Activated T-helper 2 cell treated with anti-CD3 and anti-CD28 coated beads, Interferon-gamma antibody, Interleukin-2, Interleukin-4, amounts not matched to agents 10 μg/mL and 5 μg/mL and 100 μg/mL, durations not matched to agents 14 hours and 24 hours and 36 hours (primary cell): ENCODE measurements around the gene TMEM89. TPM values are rescaled to one million over a fixed set of nuclear protein-coding genes. Genes with fewer than 3 reads are reported as not detected.

Experiments
- DNase-seq: peaks from one replicate; pipeline ENCODE4 v3.0.0; 2021; ENCODE audit warnings: low spot score
- H3K27ac Mint-ChIP-seq: one replicate; pipeline ENCODE4 v1.8.0; 2021; ENCODE audit warnings: mixed read lengths
- H3K27me3 Mint-ChIP-seq: one replicate; pipeline ENCODE4 v1.8.0; 2021; ENCODE audit warnings: low read depth, mixed read lengths
- H3K36me3 Mint-ChIP-seq: one replicate; pipeline ENCODE4 v1.8.0; 2021; ENCODE audit warnings: low read depth, mixed read lengths
- H3K4me1 Mint-ChIP-seq: one replicate; pipeline ENCODE4 v1.8.0; 2021; ENCODE audit warnings: low read depth, mixed read lengths
- H3K4me3 Mint-ChIP-seq: one replicate; pipeline ENCODE4 v1.8.0; 2021; ENCODE audit warnings: low read depth, mild to moderate bottlenecking, moderate library complexity, mixed read lengths
- H3K9me3 Mint-ChIP-seq: one replicate; pipeline ENCODE4 v1.8.0; 2021; ENCODE audit warnings: mixed read lengths
- intact Hi-C: fragments of 100-400 bp; cut with micrococcal nuclease; formaldehyde crosslinking; loops from one replicate; pipeline ENCODE4 v1.15.1; 2023
- total RNA-seq: library from RNA; stranded (reverse); gene quantifications from 2 replicates; pipeline ENCODE4 v1.2.3, GENCODE V29; 2022

The TMEM89 gene
- total RNA-seq, 1 donor from 2014 or later: 0.87 TPM

DNA sequence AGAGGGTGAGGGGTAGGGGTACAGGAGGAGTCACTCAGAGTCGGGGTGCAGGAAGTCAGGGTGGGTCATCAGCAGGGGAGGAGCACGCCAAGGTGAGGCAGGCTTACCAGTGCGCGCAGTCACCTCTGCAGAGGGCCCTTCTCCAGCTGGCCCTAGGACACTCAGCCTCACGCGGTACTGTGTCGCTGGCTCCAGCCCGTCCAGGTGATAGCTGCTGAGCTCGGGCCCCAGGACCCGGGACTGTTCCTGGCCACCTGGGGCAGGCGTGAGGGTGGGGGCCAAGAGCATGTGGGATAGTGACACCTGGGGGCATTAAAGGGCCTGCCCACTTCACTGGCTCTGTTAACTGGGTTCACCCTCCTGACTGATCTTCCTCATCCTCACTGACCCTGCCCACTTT lies 33.9 kb downstream of the TMEM89 start:
- no peaks in the 10 kb centered on the region for H3K36me3 Mint-ChIP-seq
- intact Hi-C loops: no loop called here
- no peak overlapping the region for H3K27ac Mint-ChIP-seq
- peaks cover 16% of the 10 kb centered on the region for H3K27me3 Mint-ChIP-seq
- no peak for DNase-seq
- H3K9me3 Mint-ChIP-seq: no peaks in the 10 kb centered on the region
- no peaks in the 10 kb centered on the region for H3K4me1 Mint-ChIP-seq
- no peak overlapping the region for H3K4me3 Mint-ChIP-seq

DNA sequence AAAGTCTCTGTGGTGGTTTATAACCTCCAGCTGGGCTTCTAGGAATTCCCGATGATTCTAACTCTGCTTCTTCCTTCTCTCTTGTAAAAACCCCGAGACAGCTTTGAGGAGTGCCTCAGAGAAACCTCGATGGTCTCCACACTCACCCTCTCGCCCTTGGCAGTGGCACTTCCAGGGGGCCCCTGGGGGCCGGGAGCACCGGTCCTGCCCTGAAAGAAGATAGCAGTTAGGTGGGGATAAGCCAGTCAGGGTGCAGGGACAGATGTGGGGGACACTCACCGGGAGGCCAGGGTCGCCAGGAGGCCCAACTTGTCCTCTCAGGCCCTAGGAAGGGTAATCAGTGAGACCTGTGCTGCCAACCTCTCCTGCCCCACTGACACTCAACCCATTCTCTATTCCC lies 36.2 kb downstream of the TMEM89 start:
- Mint-ChIP-seq H3K4me1 (no peaks in the 10 kb centered on the region), H3K27me3 (peaks cover 14% of the 10 kb centered on the region), H3K9me3 (no peaks in the 10 kb centered on the region), H3K27ac (no peak overlapping the region), H3K36me3 (no peaks in the 10 kb centered on the region), H3K4me3 (no peak overlapping the region)
- intact Hi-C loops: no loop called here
- DNase-seq: no peak

DNA sequence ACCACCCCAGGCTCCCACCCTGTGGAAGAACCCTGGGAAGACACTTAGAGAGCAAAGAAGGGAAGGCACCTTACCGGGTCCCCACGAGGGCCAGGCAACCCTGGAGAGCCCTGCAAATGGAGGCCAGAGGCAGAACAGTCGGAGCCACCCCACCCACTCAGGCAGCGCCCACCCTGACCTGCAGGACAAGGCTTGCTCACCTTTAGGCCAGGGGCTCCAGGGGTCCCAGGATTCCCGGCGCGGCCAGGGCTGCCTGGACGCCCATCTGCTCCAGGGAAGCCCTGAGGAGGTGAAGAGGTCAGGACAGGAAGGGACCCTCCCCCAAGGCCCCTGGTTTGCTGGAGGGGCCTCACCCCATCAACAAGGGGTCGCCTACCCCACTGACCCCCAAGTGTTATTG lies 36.7 kb downstream of the TMEM89 start:
- Mint-ChIP-seq H3K36me3 (no peaks in the 10 kb centered on the region), H3K4me1 (no peaks in the 10 kb centered on the region), H3K27ac (no peak overlapping the region), H3K9me3 (no peaks in the 10 kb centered on the region), H3K27me3 (peaks cover 12% of the 10 kb centered on the region), H3K4me3 (no peak overlapping the region)
- intact Hi-C loops: no loop called here
- no peak for DNase-seq

DNA sequence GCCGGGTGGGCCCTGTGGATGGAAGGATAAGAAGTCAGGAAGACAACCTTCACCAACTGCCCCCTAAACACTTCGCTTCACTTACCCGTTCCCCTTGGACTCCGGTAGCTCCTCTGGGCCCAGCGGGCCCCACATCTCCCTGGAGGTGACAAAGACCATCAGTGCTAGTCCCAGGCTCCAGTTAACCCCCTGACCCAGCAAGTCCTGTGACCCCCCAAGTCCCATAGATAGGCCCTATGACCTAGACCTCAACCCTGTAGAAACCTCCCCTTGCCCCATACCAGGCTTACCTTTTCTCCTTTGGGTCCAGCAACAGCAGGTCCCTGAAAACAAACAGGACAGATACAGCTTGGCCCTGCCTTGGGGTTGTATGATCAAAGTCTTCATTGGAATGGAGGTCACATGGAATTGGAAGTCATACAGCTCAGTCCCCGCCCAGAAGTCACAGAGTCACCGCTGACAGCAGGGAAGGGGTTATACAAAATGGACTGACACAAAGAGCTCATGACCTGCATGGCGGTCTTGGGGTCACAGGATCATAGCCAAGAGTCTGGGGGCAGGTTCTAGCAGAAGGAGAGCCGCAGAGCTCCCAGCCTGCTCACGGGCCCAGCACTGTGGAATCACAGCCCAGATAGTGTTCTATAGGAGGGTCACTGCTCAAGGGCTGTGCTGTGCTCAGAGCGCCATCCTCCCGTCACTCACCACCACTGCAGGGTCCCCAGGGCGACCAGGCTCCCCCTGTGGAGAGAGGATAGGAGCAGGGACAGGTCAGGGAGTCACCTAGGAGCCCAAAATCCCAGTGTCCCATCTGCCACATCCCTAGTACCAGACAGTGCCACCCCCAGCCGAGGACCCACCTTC lies 39.7 kb downstream of the TMEM89 start:
- intact Hi-C loops: no loop called here
- H3K27me3 Mint-ChIP-seq: peaks cover 2% of the 10 kb centered on the region
- H3K36me3 Mint-ChIP-seq: no peaks in the 10 kb centered on the region
- no peak overlapping the region for H3K27ac Mint-ChIP-seq
- no peaks in the 10 kb centered on the region for H3K9me3 Mint-ChIP-seq
- no peak for DNase-seq
- H3K4me3 Mint-ChIP-seq: no peak overlapping the region
- H3K4me1 Mint-ChIP-seq: no peaks in the 10 kb centered on the region

DNA sequence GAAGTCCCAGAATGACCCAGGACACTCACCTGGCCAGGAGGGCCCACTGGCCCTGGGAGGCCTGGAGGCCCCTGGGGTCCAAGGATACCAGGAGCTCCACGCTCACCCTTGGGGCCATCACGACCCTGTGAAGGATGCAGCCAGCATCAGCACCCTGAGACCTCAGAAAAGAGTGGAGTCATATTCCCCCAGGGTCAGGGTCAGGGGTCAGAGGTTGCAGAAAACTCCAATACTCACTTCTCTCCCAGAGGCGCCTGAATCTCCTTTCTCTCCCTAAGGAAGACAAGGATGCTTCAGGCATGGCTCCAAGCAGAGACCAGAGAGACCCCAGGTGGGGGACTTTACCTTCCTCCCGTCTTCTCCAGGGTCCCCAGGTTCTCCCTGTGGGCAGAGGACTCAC lies 44.9 kb downstream of the TMEM89 start:
- Mint-ChIP-seq H3K36me3 (no peaks in the 10 kb centered on the region), H3K4me3 (no peak overlapping the region), H3K9me3 (no peaks in the 10 kb centered on the region), H3K4me1 (no peaks in the 10 kb centered on the region), H3K27ac (no peak overlapping the region), H3K27me3 (no peaks in the 10 kb centered on the region)
- intact Hi-C loops: no loop called here
- no peak for DNase-seq

DNA sequence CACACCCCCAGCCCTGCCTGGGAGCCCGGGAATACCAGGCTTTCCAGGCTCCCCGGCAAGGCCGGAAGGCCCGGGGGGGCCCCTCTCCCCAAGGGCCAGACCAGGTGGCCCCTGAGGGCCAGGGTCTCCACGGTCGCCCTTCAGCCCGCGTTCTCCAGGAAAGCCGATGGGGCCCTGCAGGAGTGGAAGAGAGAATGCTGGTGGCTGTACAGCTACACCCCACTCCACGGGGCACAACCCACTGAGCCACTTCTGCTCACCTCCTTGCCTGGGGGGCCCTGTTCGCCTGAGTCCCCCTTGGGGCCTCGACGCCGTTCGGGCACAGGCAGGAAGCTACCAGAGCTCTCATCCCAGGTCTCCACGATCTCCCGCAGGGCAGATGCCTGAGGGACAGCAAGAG lies 46.2 kb downstream of the TMEM89 start:
- Mint-ChIP-seq H3K27ac (no peak overlapping the region), H3K4me3 (no peak overlapping the region), H3K36me3 (no peaks in the 10 kb centered on the region), H3K27me3 (no peaks in the 10 kb centered on the region), H3K9me3 (no peaks in the 10 kb centered on the region), H3K4me1 (no peaks in the 10 kb centered on the region)
- DNase-seq: no peak
- intact Hi-C loops: no loop called here

DNA sequence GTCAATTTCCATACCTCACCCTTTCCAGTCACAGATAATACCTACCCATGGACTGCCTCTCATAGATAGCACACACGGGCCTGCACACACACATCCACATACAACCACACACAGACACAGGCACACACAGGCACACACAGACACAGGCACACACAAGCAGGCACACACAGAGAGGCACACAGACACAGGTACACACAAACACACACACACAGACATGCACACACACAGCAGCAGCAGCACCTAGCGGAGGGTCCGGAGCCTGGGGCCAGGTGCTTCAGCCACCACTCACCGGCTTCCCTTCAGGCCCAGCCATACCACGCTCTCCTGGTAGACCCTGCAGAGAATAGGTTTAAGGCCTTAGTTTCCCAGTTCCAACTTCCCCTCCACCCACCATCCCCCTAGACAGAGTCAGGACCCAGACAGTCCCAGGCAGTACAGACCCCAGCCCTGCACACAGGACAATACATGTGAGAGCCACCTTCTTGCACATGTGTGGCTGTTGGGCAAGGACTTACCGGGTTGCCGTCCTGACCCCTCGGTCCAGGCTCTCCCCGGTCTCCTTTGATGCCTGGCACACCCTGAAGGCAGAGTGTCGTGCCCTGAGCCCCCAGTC lies 47.5 kb downstream of the TMEM89 start:
- H3K9me3 Mint-ChIP-seq: no peaks in the 10 kb centered on the region
- intact Hi-C loops: no loop called here
- no peak overlapping the region for H3K4me3 Mint-ChIP-seq
- no peaks in the 10 kb centered on the region for H3K27me3 Mint-ChIP-seq
- no peak for DNase-seq
- no peaks in the 10 kb centered on the region for H3K4me1 Mint-ChIP-seq
- no peaks in the 10 kb centered on the region for H3K36me3 Mint-ChIP-seq
- no peak overlapping the region for H3K27ac Mint-ChIP-seq

DNA sequence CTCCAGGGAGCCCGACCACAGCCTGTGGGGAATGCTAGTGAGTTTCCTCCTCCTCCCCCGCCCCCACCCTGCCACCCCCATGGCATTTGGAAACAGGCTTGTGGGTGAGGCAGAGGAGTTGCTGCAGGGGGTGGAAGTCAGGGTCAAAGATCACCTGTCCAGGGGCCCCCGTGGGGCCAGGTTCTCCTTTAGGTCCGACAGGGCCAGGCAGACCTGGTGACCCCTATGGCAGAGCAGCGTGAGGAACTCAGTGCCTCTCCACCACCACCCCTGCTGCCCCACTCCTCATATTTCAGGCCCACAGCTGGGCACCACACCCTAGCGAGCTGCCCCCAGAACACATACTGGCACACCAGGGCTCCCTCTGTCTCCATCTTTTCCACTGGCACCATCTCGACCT lies 49.1 kb downstream of the TMEM89 start:
- no peak overlapping the region for H3K27ac Mint-ChIP-seq
- intact Hi-C loops: no loop called here
- H3K27me3 Mint-ChIP-seq: no peaks in the 10 kb centered on the region
- H3K9me3 Mint-ChIP-seq: no peaks in the 10 kb centered on the region
- H3K36me3 Mint-ChIP-seq: no peaks in the 10 kb centered on the region
- H3K4me3 Mint-ChIP-seq: no peak overlapping the region
- DNase-seq: no peak
- H3K4me1 Mint-ChIP-seq: no peaks in the 10 kb centered on the region

DNA sequence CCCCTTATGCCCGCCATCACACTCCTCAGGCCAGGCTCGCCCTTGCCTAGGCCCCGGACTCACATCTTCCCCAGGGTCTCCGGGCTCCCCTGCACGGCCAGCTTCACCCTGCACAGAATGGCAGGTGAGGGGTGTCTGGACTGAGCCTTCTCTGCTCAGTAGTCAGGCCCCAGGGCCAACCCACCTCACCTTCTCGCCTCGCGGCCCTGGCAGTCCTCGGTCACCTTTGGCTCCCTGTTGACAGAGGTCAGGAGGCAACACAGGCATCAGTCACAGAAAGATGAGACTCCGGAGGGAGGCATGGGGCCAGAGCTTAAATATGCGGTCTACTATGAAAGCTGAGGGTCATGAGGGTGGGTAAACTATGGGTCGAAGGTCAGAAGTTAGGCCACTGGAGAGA lies 49.6 kb downstream of the TMEM89 start:
- Mint-ChIP-seq H3K27me3 (no peaks in the 10 kb centered on the region), H3K36me3 (no peaks in the 10 kb centered on the region), H3K4me1 (no peaks in the 10 kb centered on the region), H3K4me3 (no peak overlapping the region), H3K27ac (no peak overlapping the region), H3K9me3 (no peaks in the 10 kb centered on the region)
- intact Hi-C loops: no loop called here
- DNase-seq: no peak

Other genes starting within 250 kb of the TMEM89 start
- 0.14 TPM in 1 of 2 replicates, not detected in the other for gene FBXW12, start 249.6 kb downstream of the TMEM89 start, total RNA-seq
- 6.8 and 7.0 TPM in 2 replicates for gene PLXNB1, start 191.7 kb downstream of the TMEM89 start, total RNA-seq
- gene CCDC51, start 181.7 kb downstream of the TMEM89 start, total RNA-seq: 22.2 and 23.7 TPM in 2 replicates
- gene TMA7, start 181.5 kb downstream of the TMEM89 start, total RNA-seq: 270 and 289 TPM in 2 replicates
- gene ATRIP, start 175.0 kb downstream of the TMEM89 start, total RNA-seq: 16.9 and 17.5 TPM in 2 replicates
- gene SHISA5, start 117.6 kb downstream of the TMEM89 start, total RNA-seq: 65.6 and 69.5 TPM in 2 replicates
- 53.0 and 57.0 TPM in 2 replicates for gene PFKFB4, start 65.0 kb downstream of the TMEM89 start, total RNA-seq
- gene UCN2, start 58.0 kb downstream of the TMEM89 start, total RNA-seq: 0.11 TPM in 1 of 2 replicates, not detected in the other
- gene COL7A1, start 26.4 kb downstream of the TMEM89 start, total RNA-seq: 1.9 and 2.4 TPM in 2 replicates
- 248 and 273 TPM in 2 replicates for gene UQCRC1, start 12.1 kb downstream of the TMEM89 start, total RNA-seq
- 85.1 and 89.6 TPM in 2 replicates for gene SLC26A6, start 13.7 kb upstream of the TMEM89 start, total RNA-seq
- 16.0 and 16.5 TPM in 2 replicates for gene CELSR3, start 41.1 kb upstream of the TMEM89 start, total RNA-seq
- gene NCKIPSD, start 64.1 kb upstream of the TMEM89 start, total RNA-seq: 49.8 and 51.4 TPM in 2 replicates
- 65.4 and 68.2 TPM in 2 replicates for gene IP6K2, start 95.5 kb upstream of the TMEM89 start, total RNA-seq
- gene PRKAR2A, start 226.1 kb upstream of the TMEM89 start, total RNA-seq: 30.7 and 32.4 TPM in 2 replicates